DOHH2 (cell line): ENCODE results near the gene DOCK4.

Experiments used
- EZH2phosphoT487 ChIP-seq: fragments of 200-600 bp; sonication (generic); IDR thresholded peaks from 2 replicates; pipeline ENCODE4 v1.6.1; 2017; ENCODE audit warnings: borderline replicate concordance, mild to moderate bottlenecking, antibody characterized with exemption, low read length, moderate library complexity, mixed read lengths
- TF ChIP-seq, protein P1 (sequence below): fragments of 200-600 bp; sonication (generic); IDR thresholded peaks from one replicate; pipeline ENCODE4 v1.5.1; 2014; ENCODE audit warnings: antibody characterized with exemption, mild to moderate bottlenecking, low read depth, low read length; ENCODE audit not compliant: poor library complexity, severe bottlenecking

DNA sequence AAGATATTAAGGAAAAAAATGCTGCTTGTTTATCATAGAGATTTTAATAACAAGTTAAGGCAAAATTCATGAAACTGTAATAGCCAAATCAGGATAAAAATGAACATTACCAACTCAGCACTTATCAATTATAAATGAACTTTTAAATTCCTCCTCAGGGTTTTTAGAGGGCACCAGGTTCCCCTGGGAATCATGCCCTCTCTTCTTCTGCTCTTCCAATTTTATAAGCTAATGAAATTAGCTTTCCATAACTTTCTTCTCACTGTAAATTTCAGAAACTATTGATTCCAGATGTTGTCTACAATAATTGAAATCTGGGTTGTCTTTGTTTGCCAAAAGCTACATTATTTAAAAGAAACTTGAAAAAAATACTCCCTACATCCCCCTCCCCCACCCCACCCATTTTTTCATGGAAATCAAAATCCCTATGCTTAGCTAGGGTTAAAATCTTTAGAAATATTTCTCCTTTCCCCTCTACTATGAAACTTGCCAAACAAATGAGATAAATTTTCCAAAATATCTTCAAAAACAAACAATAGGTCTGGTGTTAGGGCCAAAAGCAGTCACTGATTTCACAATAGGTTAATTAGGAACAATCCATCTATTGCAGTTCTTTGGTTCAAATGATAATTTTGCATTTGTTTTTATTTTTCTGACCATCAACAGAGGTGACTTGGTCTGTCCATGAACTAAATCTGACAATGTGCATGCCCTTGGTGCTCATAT, 187.7 kb downstream of the DOCK4 start:
- TF ChIP-seq, protein P1, sequence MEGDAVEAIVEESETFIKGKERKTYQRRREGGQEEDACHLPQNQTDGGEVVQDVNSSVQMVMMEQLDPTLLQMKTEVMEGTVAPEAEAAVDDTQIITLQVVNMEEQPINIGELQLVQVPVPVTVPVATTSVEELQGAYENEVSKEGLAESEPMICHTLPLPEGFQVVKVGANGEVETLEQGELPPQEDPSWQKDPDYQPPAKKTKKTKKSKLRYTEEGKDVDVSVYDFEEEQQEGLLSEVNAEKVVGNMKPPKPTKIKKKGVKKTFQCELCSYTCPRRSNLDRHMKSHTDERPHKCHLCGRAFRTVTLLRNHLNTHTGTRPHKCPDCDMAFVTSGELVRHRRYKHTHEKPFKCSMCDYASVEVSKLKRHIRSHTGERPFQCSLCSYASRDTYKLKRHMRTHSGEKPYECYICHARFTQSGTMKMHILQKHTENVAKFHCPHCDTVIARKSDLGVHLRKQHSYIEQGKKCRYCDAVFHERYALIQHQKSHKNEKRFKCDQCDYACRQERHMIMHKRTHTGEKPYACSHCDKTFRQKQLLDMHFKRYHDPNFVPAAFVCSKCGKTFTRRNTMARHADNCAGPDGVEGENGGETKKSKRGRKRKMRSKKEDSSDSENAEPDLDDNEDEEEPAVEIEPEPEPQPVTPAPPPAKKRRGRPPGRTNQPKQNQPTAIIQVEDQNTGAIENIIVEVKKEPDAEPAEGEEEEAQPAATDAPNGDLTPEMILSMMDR: no peak
- no peak for TF ChIP-seq EZH2phosphoT487
